GM18870 (cell line): ENCODE results near the gene COA8.
"Not testable (repeated sequence)": the region's sequence is repeated elsewhere in the genome, so short reads cannot be mapped to it uniquely, and the experiment has no call there.

Source experiments
- ATAC-seq: cut with Tn5 transposase; IDR thresholded peaks from one replicate; pipeline ENCODE4 v1.9.1; 2021; ENCODE audit warnings: moderate library complexity; ENCODE audit not compliant: unreplicated experiment

COA8 gene

GRCh38 chr14:103525430-103526246 is 37.1 kb upstream of the COA8 start:
- not testable (repeated sequence) for ATAC-seq

GRCh38 chr14:103526247-103526913 is 36.4 kb upstream of the COA8 start:
- no peak for ATAC-seq

GRCh38 chr14:103526914-103527248 is 35.9 kb upstream of the COA8 start:
- no peak for ATAC-seq

DNA sequence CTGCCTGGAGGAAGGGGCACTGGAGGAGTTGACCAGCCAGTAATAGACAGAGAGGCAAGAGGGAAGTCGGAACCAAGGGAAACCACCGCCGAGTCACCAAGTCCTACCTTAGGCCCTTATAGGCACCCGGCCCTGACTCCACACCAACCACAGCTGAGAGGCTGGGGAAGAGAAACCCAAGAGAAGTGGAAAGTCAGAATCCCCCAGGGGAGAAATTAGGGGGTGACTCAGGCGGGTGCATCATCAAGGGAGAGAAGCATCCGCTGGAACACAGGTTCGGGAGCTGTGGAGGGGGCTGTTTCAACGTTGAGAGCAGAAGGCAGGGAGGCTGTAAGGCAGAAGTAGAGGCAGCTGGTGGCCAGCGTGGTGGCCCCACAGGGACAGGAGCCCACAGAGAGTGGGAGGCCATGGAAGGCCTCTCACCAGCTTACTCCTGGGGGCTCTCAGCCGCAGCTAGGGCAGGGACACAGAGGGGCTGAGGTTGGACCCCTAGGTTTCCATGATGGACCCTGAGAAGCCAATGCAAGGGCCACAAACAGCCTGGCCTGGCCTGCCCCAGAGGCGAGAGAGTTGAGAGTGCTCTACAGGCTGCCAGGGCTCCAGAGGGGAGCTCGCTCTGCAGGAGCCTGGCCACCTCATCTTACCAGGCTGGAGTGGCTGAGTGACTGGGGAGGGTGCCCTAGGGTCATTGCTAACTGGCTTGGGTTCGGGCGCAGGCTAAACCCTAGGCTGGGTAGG is 35.2 kb upstream of the COA8 start:
- peak; percentile 48 for ATAC-seq

DNA sequence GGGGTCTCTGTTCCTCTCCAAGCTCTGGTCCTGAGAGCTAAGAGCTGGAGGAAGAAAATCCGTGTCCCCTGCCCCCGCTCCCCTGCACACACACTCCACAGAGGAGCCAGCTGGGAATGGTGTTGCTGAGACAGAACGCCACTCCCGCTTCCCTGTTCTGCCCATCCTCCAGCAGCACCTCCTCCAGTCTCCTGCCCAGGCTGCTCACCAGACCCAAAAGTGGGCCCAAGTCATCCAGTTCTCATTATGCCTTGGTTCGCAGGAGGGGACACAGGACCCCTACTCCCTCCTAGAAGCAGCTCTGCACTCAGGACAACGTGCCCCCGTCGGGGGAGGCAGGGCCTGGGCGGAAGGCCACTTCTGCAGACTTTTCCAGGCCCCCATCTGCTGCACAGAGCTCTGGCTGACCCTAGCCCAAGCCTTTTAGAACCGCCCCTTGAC is 34.6 kb upstream of the COA8 start:
- ATAC-seq = no peak

DNA sequence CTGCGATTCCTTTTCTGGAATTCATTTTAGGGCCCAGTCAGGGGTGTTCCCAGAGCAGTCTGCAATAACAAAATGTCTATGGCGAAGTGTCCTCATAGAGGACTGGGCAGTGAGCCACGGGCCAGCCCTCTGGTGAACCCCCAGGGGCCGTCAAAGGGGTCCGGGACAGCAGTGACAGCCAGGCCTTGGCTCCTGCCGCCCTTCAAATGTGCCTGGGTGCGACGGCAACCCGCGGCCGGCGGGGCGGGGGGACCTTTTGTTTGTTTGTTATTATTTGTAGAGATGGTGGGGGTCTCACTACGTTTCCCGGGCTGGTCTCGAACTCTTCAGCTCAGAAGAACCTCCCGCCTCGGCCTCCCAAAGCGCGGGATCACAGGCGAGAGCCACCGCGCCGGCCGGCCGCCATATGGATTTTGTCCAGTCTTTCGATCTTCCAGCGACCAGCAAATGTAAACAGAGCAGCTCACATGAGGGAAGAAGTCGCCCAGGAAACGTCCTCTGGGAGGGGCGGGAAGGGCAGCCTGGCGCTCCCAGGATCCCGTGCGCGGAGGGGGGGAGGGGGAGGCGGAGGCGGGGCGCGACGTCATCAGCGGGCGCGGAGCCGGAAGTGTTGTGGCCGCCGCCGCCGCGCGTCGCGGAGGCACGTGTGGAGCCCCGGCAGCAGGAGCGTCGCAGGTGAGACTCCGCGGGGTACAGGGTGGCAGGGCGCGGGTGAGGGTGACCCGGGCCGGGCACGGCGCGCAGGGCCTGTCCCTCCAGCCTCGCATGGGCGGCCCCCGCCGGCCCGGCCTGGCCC is 34.0 kb upstream of the COA8 start, which contains the start of gene TRMT61A:
TRMT61A (plus strand) TSS at position 610 of the 796 bp plus-strand sequence. CDS start 783 bp downstream, outside the sequence.
- no peak for ATAC-seq

DNA sequence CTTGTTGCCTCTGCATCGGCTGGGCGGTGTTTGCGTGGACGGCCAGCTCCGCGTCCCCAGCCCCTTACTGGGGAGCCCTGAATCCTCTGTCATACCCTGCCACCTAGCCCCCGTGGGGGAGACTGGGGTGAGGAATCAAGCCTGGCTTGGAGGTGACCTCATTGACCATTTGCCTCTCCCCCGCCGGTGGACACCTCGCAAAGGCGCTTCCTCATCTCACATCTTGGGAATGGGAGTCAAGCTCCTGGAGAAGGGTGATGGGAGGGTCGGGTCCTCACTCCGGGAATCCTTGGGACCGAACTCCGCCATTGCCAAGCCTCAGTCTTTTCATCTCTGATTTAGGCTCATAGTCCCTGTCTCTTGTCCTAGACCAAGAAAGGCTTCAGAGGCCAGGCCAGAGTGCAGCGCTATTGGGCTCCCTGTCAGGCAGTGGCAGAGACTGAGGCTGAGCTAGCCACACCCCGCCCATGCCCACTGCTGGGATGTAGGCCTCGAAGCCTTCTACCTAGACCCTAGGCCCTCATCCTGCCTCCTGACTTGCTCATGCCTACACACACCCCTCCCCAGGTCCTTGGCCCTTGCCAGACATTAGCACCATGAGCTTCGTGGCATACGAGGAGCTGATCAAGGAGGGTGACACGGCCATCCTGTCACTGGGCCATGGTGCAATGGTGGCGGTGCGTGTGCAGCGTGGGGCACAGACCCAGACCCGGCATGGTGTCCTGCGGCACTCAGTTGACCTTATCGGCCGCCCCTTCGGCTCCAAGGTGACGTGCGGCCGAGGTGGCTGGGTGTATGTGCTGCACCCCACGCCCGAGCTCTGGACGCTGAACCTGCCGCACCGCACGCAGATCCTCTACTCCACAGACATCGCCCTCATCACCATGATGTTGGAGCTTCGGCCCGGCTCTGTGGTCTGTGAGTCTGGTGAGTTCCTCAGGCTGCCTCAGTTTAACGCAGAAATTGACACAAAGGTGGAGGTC is 33.1 kb upstream of the COA8 start:
- ATAC-seq = no peak

DNA sequence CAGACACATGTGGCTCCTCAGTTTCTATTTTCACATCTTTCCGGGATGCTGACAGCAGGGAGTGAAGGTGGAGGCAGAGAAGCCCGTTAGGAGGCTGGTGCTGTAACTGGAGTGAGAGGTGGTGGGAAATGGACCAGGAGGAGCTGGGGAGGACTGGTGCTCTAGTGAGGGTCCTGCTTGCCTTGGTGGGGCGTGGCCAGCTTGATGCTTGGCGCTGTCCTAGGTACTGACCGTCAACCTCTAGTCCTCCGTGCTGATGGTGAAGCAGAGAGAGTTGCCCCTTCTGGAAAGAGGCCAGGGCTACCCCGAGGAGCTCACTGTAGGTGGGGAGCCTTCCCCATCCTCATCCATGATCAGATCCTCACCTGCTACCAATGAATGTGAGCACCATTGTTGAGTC is 32.4 kb upstream of the COA8 start:
- ATAC-seq = no peak

- ATAC-seq = no peak
Measured at GRCh38 chr14:103530831-103531230, 31.9 kb upstream of the COA8 start.

GRCh38 chr14:103531421-103532215 is 31.1 kb upstream of the COA8 start:
- ATAC-seq = no peak

- no peak for ATAC-seq
Measured at GRCh38 chr14:103532216-103533136, 30.3 kb upstream of the COA8 start.

DNA sequence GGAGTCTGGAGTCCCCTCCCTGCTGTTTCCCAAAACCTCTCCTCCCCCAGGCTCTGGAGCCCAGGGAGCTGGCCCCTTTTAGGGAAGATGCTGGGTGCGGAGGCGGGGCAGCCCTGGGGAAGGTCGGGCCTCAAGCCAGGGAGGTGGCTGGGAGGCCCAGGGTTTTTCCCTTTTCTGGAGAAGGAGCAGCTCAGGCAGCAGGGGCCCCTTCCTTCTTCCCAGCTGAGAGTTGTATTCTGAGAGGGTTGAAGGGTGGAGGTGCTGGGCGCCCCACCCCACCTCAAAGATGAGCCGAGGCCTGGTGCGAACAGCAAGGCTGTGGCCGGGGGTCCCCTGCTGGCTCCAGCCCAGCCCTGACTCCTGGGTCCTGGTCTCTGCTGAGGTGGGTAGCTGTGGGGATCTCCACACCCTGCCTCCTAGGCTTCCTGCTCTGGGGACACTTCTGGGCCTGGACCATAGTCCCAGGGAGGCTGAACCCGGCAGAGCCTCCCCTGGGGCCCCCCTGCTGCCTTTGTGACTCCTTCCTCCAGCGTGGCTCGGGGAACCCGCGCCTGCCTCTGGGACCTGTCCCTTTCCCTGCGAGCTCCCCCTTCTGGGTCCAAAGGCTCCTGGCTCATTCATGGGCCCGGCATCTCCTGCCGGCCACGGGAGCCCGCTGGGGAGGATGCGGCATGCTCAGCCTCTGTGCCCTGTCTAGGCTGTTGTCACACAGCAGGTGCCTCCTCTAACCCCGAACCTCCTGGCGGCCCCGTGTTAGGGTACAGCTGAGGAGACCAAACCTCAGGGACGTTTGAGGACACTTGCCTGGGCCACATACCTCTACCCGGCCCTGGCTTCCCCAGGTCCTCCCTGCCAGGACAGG is 29.4 kb upstream of the COA8 start:
- no peak for ATAC-seq

- ATAC-seq = no peak
Measured at GRCh38 chr14:103533999-103534575, 28.7 kb upstream of the COA8 start.

DNA sequence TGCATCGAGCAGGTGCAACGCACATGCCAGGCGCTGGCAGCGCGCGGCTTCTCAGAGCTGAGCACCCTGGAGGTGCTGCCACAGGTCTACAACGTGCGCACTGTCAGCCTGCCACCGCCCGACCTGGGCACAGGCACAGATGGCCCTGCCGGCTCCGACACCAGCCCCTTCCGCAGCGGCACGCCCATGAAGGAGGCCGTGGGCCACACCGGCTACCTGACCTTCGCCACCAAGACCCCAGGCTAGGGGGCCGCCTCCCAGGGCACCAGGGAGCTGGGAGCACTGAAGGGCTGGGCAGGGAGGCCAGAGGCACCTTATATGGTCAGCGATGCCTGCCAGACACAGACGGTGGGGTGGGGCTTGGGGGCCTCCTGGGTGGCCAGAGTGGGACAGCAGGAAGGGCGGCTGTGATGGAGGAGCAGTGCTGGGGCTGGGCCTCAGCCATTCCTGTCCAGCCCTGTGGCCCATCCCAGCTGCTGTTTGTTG is 28.1 kb upstream of the COA8 start:
- no peak for ATAC-seq

DNA sequence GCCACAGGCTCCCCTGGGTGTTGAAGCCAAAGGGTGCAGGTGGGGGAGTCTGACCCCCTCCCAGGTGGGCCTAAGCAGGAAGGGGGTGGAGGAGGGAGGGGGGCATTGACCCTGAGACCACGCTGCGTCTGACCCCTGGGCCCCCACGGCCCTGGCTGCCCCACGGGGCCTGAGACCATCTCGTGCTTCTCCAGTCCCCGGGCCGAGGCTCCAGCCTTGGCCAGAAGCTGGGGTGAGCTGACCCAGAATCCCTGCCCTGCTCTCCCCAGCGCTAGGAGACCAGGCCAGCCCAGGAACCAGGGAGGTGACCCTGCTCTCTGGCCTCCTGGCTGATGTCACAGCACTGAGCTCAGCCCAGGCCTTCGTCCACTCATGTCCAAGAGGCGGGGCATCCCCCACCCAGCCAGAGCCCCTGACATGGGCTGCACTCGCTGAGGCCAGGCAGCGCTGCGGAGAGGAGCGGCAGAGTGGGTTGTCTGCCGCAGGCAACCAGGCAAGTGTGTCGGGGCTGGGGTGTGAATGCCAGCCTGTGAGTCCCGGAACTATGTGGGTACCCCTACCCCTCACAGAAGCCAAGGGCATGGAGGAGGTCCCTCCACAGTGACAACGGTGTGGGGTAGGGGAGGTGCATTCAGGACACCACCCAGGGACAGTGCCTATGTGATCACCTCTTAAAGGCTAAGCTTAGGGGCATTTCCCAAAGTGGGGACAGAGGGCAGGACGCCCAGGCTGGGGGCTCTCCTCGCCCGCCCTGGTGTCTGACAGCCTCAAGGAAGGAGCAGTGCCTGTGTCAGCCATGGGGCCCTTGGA is 27.5 kb upstream of the COA8 start:
- ATAC-seq = no peak
